ENCODE results near the gene CADM1. TPM values are rescaled to one million over a fixed set of nuclear protein-coding genes. Genes with fewer than 3 reads are reported as not detected.

CADM1 gene
- total RNA-seq, 4 donors from 2014 or later = 2.9 to 25.7 (median 9.6) TPM

- no peak for TF ChIP-seq CTCF (IDR thresholded peaks at IDR 0.05; ENCODE audit: low read depth)
These were observed 138.3 kb downstream of the CADM1 start for GRCh38 chr11:115365907-115366306.

- TF ChIP-seq CTCF (IDR thresholded peaks at IDR 0.05; ENCODE audit: low read depth) = no peak
These were observed 139.3 kb downstream of the CADM1 start for GRCh38 chr11:115364896-115365295.

- no peak for TF ChIP-seq CTCF (IDR thresholded peaks at IDR 0.05; ENCODE audit: low read depth)
These were observed 140.3 kb downstream of the CADM1 start for GRCh38 chr11:115363921-115364320.

- no peak for TF ChIP-seq CTCF (IDR thresholded peaks at IDR 0.05; ENCODE audit: low read depth)
These were observed 140.8 kb downstream of the CADM1 start for GRCh38 chr11:115363426-115363825.

GRCh38 chr11:115362997-115363396 is 141.2 kb downstream of the CADM1 start:
- no peak for TF ChIP-seq CTCF (IDR thresholded peaks at IDR 0.05; ENCODE audit: low read depth)

- no peak for TF ChIP-seq CTCF (IDR thresholded peaks at IDR 0.05; ENCODE audit: low read depth)
These were observed 143.2 kb downstream of the CADM1 start for GRCh38 chr11:115361025-115361424.

GRCh38 chr11:115360186-115360824 is 143.9 kb downstream of the CADM1 start:
- TF ChIP-seq CTCF (IDR thresholded peaks at IDR 0.05; ENCODE audit: low read depth) = no peak
